Stimulated activated CD8-positive, alpha-beta memory T cell treated with anti-CD3 and anti-CD28 coated beads, Interleukin-4, amount 100 ng/mL, for 24 hours (primary cell): Measurements from ENCODE around the gene MED27.
"Not testable (repeated sequence)": the region's sequence is repeated elsewhere in the genome, so short reads cannot be mapped to it uniquely, and the experiment has no call there.

Source experiments
- DNase-seq: peaks from one replicate; pipeline ENCODE4 v3.0.0-alpha.2; 2020; ENCODE audit warnings: low read depth

MED27 gene

DNA sequence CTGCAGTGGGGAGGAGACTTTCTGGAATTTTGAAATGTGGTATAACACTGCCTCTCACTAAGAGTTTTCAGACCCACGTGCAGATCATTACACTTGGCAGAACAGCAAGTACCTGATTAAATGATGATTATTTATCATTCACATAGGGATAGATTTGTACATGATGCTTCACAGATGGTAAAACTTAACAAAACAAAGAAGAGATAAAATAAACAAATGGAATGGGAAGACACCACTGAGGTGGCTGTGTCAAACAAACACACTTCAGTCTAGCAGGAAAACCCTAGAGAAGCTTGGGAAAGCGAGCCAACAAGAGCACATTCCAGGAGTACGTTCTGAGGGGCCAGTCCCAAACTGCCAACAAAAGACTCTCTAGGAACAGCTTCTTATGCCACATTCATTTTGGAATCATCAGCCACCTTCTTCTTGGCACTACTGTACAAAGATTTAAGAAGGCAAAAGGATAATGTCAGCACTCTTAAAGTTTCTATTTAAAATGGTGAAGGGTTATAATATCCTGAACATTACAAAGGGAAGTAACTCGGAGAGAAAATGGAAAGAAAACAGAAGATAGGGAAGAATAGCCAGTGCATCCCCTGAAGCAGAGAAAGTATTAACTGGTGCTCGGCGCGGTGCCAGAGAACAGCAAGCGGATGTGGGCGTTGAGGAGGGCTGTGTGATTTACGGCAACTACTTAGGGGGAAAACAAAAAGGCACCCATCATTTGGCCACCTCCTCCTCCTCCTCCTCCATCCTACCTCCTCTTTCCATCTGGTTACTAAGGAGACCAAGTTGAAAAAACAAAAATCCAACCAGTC, 1.6 kb downstream of the MED27 start:
- DNase-seq: peak; percentile 8

DNA sequence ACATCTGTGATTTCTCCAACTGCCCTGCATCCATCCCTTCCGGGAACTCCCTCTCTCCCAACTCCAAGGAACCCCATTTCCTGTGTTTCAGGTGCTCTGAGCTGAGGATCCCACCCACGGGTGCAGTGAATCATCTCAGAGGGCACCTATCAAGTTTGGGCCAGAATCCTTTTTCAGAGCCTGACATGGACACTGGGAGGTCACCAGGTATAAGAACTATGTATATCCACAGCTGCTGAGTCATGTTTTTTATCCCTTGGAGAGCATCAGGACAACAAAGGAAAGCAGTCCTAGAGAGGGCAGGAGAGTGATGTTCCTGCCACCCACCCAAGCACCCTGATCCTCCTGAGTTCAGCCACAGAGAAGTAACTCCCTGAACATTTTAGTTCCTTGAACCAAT, 3.8 kb downstream of the MED27 start:
- DNase-seq: no peak

DNA sequence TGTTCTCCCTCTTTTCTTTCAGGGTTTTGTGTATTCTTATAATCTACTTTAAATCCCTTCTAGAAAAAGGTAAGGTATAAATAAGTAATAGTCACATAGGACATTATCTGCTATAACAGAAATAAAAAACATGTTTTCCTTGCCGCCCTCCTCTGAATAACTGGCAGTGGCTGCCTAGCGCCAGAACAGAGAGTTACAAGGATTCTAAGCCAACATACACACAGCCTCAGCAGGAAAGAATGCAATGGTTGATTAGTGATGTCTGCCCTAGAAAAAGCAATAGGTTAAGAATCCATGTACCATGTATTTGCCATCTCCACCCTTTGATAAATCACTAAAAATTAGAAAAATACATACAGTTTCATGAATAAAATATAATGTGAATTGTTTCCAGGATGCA, 4.9 kb downstream of the MED27 start:
- DNase-seq: no peak

DNA sequence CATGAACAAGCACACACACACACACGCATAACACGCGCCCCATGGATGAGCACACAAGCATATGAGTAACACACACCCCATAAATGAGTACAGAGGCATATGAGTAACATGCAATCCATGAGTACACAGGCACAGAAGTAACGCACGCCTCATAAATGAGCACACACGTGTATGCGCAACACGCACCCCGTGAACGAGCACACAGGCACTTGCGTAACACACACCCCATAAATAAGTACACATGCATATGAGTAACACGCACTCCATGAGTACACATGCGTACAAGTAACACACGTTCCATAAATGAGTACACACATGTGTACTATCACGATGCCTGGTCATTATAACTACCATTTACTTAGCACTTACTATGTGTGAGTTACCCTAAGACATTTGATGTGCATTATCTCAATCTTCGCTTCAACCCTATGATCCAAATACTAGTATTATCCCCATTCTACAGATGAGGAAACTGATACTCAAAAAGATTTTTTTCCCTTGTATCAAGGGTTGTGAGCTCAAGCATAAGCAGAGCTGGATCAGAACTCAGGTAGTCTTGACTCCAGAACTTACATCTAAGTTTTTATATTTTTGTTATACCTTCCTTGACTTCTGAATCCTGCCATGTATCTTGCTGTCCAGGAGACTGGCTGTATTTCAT, 7.7 kb downstream of the MED27 start:
- DNase-seq: no peak

DNA sequence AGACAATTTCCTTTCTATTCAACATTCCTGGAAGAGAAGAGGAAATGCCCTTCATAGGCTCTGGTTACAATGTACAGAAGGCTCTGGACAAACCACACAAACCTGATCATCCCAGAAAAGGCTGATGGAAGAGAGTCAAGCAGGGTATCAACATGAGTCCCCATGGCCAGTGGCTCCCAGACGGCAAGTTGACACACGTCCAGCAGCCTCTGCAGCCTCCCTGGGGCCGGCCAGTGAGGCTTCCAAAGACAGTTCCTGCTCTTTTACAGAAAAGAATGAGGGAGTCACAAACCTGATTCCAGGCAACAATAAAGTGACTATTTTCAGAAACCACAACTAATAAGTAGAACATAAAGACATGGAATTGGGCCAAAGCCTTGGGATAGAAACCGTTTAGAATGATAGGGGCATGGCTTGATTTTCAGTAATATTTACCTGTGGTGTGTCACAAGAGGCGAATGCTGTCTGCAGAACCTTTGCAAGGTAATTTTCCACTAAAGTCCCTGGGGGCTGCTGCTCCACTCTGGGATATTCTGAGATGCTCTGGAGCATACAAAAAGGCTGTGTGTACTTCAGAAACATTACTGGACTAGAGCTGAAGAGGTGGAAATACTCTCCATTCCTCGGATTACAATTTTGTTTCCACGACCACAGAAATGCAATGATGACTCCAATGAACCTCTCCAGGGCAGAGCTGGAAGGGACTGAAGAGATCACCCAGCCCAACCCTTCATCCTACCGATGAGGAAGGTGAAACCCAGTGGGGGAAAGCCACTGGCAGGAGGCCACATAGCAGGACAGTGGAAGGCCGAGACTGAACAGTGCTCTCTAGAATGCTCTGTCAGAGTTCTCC, 10.4 kb downstream of the MED27 start:
- DNase-seq: no peak

DNA sequence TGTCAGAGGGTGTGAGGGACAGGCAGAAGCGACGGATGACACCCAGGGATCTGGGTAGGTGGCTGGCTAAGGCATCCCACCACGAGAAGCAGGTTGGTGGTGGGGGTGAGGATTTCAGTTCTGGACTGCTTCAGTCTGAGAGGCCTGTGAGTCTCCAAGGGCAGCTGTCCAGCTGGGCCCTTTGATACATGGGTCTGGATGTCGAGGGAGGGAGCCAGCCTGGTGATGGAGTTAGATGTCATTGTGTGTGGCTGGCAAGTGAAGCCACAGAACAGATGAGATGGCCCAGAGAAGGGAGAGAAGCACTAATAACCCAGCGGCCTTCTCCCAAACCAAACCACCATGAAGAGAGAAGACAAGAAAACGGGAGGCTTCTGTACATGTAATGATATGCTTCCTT, 11.1 kb downstream of the MED27 start:
- DNase-seq: no peak

DNA sequence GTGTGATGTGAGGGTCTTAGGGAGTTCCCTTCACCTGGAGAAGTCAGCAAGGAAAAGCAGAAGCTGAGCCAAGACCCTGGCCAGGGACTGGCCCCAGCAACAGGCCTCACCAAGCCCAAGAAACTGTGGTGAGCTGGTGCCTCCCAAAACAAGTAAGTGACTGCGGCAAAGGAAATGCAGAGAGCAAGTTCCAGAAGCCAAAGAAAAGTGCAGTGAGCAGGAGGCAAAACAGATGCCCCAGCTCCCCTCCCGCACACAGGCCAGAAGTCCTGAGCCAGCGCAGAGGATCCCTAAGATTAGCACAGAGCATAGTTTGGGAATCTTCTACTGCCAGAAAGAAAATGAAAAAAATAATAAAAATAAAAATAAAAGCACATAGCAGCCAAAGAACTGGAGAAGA, 13.2 kb downstream of the MED27 start:
- no peak for DNase-seq

DNA sequence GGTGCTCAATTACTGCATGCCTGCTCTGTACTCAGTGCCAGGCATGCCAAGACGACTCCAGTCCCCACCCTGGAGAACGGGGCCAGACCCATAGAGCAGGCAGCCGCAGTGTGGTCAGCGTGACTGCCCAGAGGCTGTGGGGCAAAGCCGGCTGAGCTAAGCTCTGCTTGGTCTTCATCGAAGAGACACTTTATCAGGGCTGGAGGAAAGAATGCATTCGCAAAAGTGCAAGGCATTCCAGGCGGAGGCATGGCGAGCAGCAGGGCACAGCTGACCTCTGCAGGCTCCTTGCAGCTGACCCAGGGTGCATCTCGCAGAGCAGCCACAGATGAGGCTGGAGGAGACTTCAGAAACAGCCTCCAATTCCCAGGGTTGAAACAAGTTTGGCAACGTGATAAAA, 13.6 kb downstream of the MED27 start:
- DNase-seq: no peak

DNA sequence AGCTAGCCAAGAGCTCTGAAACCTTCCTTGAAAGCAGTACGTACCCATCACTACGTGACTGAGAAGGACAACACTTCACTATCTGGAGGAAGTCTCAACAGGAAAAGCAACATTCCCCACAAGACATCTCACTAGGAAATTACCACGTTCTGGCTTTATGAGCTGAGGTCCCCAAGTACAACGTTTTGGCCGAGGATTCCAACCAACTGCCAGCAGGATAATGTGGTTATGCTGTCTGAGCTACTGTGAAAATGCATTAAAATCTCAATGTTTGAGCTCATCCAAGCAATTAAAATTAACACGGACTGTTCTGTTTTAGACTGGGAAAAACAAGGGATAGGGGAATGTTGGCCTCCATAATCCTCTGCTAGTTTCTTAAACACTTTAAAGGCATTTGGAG, 16.4 kb downstream of the MED27 start:
- no peak for DNase-seq

DNA sequence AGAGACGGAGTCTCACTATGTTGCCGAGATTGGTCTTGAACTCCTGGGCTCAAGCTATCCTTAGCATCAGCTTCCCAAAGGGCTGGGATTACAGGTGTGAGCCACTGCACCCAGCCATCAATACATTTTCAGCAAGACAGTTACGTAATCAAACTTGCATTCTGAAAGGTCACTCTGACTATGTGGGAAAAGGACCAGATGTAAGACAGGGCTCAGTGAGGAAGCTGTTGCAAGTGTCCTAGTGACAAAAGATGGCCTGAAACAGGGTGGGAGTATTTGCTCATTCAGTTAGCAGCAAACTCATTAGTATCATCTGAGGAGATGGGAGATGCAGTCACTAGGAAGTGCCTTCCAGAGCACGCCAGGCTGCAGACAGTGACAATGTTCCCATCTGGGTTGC, 16.9 kb downstream of the MED27 start:
- DNase-seq: no peak

DNA sequence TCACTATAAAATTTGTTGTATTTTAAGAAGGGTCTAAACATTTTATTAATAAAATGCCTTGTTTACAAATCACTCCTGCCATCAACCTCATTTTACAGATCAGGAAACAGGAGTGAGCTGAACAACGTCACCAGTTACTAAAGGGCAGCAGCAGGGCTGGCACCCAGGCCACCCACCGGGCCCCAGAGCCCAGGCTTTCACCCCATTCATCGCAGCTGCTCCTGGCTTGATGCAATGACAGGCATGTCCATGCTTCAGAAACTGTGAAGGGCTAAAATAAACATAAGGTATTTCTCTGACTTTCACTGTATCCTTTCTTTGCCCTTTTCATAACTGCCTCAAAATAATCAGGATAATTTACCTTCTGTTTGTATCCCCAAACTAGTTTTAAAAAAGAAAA, 18.1 kb downstream of the MED27 start:
- no peak for DNase-seq

DNA sequence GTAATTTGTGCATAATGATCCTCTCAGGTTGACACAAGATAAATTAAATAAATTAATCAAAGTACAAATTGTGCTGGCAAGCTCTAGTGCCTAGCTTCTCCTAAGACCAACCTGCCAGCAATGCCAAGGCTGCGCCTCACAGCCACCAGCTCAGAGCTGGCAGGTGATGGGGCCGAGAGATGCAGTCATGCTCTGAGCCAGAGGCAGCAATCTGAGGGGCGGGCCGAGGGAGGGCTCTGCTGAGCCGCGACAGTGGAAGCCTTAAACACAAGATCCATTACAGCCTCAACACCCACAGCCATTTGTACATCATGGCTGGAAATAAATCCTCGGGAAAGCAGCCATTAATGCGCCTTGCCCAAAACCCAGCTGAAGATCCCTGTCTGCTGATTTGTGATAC, 20.3 kb downstream of the MED27 start:
- DNase-seq: no peak

DNA sequence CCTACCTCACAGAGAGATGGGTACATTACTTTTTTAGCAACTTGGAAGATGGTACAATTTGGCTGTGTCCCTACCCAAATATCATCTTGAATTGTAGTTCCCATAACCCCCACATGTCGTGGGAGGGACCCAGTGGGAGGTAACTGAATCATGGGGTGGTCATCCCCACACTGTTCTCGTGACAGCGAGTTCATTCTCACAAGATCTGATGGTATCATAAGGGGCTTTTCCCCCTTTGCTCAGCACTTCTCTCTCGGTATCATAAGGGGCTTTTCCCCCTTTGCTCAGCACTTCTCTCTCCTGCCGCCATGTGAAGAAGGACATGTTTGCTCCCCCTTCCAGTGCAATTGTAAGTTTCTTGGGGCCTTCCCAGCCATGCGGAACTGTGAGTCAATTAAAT, 21.4 kb downstream of the MED27 start:
- not testable (repeated sequence) for DNase-seq

DNA sequence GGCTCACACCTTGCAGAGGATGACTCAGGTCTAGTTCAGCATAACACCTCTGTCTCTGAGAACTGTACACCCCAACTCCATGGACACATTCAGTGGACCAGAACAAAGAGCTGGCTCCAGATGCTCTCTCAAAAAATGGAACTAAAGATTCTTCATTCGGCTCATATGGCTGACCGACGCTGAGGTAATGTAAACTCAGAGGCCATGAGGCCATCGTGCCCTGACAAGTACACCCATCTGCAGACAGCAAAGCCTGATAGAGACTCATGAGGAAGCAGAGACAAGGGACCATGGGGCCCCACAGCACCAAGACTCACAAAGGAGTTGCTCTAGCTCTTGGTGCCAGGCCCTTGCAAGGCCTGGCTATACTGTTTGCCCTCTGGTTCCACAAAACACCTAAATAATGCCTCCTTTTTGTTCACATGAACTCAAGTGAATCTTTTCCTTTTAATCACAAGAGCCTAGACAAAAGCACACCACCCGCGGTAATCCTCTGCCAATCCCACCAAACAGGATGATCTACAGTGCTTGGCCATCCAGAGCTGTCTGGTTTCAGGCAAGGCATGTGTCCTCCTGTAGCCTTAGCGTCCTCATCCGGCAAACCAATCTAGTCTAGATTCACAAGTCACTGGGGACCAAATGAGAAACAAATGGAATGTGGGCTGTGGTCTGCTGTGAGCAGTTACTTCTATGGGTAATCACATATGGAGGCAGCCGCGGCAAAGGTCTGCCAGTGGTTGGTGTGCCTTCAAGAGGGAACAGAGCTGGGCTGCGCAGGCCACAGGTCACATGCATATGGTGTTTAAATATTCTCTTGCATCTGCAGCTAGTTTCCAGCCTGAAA, 22.7 kb downstream of the MED27 start:
- no peak for DNase-seq

DNA sequence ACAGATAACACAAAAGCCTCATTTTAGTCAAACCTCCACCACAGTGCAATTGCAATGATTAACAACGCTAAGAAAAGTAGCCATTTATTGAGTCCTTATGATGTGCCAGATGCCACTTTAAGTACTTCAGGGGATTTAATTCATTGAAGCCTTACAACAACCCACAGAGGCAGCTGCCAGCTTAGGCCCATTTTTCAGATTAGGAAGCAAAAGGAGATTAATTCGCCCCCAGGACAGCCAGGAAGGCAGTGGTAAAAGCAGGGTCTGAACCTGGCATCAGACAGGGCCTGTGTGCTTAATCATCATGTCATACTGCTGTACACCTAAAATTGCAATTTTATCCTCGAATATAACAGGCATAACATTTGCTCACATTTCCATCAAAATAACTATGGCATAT, 23.9 kb downstream of the MED27 start:
- no peak for DNase-seq

DNA sequence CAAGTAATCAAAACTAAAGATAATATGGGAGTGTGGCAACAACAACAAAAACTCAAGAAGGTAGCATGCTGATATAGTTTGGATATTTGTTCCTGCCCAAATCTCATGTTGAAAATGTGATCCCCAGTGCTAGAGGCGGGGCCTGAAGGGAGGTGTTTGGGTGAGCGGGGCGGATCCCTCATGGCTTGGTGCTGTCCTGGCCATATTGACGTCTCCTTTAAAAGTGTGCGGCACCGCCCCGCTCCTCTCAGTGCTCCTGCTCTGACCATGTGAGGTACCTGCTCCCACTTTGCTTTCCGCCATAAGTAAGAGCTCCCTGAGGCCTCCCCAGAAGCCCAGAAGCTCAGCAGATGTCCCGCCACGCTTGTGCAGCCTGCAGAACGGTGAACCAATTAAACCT, 25.6 kb downstream of the MED27 start:
- DNase-seq: no peak

DNA sequence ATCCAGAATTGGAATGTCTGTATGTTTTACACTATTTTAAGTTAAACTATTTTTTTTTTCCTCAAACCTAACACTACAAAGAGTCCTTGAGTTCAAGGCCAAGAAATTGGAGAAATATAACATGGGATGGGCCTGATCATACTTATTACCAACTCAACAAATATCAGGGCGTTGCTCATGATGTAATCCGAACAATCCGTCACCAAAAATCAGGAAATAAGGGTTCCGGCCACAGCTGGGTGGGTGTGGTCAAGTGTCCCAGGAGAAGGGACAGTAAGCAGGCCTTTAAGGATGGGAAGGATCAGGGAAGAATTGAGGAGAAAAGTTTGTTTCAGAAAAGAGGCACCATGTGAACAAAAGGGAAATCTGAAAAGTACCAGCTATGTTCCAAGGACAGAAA, 29.8 kb downstream of the MED27 start:
- no peak for DNase-seq

DNA sequence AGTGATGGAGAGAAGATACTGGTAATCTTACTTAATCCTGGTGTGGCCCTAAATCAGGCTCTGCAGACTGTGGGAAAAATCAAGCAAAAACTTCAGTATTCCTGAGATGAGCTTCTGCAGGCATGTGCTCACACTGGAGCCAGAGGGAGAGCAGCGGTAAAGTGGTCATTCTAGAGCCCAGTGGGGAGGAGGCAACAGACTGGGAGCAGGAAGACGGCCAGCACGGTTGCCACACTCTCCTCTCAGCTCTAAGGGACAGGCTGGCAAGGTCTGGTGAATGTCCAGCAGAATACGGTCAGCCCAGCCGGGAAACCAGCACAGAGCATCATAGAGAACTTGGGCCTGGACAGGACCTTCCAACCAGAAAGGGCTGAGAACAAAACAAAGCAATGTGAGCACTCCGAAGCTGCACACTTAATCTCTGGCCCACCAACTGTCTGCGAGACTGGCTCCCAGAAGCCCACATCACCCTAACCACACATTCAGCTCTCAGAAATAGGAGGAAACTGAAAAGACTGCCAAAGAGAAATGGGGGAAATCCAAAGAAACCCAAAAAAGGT, 30.3 kb downstream of the MED27 start:
- no peak for DNase-seq

DNA sequence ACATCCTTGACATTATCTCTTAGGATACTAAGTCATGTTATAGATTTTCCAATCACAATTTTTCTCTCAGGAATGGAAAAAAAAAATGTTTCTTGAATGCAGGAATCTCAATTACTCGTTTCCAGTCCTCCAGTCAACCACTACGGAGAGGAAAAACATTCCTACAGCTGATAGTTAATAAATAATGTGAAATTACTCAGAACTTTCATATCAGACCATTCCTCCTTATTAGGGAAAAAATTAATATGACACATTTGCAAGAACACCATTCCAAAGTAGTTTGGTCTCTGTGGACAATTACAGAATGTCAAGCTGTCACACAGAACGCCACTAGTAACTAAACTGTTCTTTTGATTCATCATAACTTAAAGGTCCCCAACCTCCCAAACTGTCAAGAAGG, 31.5 kb downstream of the MED27 start:
- no peak for DNase-seq

DNA sequence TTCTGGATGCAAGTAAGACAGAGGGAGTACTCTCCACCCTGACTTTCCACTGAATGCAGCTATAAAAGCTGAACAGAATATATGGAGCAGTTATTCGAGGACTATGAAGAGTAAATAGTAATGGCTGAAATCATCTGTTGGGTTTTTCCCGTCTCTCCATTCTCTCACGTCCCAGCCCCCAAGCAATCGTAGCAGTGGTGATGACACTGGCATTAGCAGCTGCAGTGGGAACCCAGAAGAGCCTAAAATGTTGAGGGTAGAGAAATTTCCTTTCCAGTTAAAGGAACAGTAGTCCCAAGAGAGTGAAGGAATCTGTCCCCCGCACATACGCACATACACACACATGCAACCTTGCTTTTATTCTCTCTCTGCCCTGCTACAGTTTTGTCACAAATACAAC, 33.2 kb downstream of the MED27 start:
- no peak for DNase-seq

DNA sequence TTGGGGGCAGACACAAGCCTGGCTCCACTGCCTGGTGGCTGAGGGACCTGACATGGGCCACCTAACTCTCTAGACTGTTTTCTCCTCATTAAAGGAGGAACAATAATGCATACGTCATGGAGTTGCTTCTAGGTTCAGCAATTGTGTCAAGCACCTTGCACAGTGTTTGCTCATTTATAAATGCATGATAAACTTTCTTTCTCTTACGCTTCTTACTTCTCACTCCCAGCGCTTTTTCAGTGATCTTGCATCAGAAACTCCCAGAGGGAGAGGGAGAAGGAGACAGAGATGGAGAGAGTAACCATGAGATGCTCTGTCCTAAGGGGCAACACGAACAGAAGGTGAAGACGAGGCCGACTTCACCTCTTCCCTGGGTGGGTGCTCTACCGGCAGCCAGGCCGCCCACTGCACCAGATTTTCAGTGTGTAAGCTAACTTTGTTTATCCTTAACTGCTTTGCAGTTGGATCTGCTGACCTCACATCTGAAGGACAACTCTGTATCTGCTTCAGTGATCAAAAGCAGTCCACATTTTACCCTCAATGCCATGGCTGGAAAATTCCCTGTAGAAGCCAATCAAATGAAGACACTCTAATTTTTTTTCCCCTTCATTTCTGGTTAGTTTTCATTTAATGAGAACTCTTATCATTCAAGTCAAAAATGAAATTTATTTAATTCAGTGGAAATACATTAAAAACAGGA, 35.3 kb downstream of the MED27 start:
- no peak for DNase-seq
